ENCODE data around the gene EGFL8.
A peak's percentile ranks its signal among the peaks of the same experiment; 100 is the strongest.

- TF ChIP-seq CTCF (IDR thresholded peaks at IDR 0.05) (no peak), POLR2A (IDR thresholded peaks at IDR 0.05) (no peak), POLR2AphosphoS5 (IDR thresholded peaks at IDR 0.05) (peak in 1 of 4 donors; percentile 19), EP300 (IDR thresholded peaks at IDR 0.05) (no peak)
These were observed 12.3 kb upstream of the EGFL8 start, which contains the start of gene PRRT1 for GRCh38 chr6:32151863-32152768.
